GM12801 (cell line): ENCODE measurements around the gene FAM120B.

Experiments used
- TF ChIP-seq, protein P1 (sequence below): IDR thresholded peaks from one replicate; pipeline ENCODE4 v1.5.1; 2011; ENCODE audit warnings: control low read depth; ENCODE audit not compliant: insufficient read length; ENCODE audit errors: extremely low read depth

Gene FAM120B

DNA sequence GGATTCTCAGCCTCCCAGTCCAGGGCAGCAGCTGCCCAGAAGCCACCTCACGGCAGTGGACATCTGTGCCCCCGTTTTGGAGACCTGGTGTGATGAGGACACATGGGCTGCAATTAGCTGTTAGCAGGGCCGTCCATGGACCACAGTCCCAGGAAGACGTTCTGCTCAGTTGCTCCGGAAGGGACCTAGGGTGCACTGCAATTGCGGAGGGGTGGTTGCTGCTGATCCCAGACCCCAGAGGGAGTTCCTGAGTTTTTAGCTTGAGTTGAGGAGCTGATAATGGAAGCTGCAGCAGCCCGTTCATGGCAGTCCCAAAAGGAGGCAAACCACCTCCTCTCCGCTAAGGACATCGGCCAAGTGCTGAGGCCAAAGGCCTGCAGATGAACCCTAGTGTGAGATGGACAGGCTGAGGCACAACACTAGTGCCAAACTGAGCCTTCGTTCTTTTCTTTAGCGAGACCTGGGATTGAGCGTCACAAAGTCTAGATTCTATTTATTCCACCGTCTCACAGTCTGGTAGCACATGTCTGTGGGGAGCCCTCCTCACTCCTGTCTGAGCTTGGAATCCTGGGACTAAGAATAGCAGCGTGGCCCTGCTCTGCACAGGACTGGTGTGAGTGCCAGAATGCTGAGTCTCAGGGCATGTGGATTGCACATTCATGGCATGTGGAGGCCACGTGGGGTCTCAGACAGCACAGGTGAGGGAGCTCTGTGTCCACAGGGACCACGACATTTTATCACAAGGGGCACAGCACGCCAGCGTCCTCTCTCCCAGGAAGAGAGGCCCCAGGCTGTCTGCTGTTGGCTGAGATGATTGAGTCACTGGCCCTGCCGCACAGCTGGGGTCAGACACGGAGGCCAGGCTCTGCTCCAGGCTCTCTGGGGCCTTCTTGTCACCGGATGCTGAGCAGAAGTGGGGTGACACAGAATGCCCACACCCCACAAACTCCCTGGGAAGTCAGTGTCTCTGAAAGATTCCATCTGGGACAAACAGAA is 133.1 kb downstream of the FAM120B start:
- TF ChIP-seq, protein P1, sequence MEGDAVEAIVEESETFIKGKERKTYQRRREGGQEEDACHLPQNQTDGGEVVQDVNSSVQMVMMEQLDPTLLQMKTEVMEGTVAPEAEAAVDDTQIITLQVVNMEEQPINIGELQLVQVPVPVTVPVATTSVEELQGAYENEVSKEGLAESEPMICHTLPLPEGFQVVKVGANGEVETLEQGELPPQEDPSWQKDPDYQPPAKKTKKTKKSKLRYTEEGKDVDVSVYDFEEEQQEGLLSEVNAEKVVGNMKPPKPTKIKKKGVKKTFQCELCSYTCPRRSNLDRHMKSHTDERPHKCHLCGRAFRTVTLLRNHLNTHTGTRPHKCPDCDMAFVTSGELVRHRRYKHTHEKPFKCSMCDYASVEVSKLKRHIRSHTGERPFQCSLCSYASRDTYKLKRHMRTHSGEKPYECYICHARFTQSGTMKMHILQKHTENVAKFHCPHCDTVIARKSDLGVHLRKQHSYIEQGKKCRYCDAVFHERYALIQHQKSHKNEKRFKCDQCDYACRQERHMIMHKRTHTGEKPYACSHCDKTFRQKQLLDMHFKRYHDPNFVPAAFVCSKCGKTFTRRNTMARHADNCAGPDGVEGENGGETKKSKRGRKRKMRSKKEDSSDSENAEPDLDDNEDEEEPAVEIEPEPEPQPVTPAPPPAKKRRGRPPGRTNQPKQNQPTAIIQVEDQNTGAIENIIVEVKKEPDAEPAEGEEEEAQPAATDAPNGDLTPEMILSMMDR: no peak

DNA sequence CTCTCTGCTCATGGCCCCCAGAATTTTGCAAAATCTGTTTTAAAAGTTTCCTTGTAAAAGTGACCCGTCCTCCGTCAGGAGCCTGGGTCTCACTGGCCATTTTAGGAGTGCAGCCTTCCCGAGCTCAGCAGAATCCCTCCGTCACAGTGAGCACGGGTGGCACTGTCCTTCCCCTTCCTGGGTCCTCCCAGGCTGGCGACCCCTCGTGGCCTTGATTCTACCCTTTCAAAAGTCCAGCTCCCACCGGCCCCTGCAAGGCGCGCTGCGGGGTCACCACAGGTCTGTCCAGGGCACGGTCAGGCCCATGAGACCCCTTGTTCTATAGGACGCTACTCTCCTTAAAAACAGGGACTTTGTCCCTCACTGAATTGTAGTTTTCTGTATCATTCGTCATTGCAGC is 133.9 kb downstream of the FAM120B start:
- TF ChIP-seq, protein P1: no peak

DNA sequence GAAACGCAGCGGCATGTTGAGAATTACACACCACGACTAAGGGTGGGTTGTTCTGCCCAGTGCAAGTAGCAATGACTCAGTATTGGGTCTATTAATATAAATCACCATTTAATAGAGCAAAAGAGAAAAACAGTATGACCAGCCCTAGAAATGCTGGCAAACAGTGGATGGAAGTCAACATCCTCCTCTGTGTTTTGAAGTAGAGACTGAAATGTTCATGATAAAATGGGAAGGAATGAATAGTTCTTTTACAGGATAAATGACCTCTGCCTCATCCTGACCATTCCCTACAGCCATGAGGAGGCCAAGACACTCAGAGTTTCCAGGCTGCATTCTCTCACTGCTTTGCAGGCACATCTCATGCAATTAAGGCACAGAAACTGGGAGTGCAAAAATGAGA is 134.8 kb downstream of the FAM120B start:
- TF ChIP-seq, protein P1: no peak

DNA sequence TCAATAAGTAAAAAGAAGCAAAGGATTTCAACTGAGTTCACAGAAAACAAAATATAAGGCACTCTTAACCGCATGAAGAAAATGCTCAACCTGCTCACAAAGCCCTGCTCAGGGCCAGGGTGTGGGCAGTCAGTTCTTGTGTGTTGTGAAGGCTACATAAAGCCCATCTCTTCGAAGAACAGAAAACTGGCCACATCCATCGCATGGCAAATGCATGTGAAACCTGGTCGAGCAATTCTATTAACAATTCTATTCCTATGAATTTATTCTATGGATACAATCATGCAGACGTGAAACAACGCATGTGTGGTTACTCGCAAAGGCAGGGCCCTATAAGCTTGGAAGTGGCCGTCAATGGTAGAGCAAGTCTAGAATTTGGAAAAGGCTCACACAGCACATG is 136.0 kb downstream of the FAM120B start:
- TF ChIP-seq, protein P1: no peak

DNA sequence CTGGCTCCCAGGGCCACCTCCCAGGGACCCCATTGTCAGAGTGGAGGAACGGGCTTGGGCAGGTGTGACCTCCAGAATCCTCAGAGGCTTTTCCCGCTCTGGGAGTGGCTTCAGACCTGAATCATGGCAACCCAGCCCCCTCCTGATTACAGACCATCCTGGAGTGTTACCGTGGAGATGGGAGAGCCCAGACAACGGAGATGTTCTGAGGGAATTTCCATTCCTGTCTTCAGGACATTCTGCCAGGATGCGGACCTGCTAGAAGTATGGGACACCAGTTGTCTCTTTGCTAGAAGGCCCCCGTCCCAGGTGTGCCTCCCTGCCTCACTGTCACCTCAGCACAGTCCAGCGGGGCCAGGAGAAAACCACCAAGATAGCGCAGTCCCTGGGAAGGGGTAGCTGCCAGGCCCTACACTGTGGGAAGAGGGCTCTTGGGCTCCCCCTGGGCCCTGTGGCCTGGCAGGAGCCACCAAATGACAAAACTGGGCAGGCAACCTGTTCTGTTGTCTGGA is 136.6 kb downstream of the FAM120B start:
- TF ChIP-seq, protein P1: no peak

DNA sequence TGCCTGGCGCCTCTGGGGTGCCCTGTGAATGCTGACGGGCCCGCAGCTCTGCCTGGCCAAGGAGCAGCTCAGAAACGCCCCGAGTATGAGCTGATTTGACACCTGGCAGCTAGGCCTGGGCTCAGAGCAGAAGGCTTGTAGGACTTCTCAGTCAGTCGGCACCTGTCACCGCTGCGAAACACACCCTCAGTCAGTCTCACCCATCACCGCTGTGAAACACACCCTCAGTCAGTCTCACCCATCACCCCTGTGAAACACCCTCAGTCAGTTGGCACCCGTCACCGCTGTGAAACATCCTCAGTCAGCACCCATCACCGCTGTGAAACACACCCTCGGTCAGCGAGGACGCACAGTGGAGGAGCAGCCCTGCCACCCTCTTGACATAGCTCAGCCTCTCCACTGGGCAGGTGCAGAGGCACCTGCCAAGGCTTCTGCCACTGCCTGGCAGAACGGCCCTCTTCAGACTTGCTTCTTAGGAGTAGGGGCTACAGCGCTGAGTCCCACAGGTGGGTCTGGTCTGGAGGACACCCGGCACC is 137.6 kb downstream of the FAM120B start:
- TF ChIP-seq, protein P1: no peak

DNA sequence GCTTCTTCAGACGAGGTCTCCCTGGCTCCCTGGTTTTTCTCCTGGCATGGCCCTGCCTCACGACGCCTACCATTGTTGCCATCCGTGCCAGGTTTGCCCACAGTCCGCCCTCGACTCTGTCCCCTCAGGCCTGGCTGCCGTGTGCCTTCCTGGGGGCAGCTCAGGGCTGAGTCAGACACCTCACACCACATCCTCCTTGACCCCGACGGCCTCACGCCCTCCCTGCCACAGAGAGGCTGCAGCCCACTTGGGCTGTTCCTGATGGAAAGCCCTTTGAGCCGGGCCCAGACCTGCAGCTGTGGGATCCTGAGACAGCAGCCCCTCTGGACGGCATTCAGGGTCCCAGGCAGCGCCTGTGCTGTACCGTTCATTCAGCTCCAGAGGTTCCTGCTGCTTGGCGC is 138.3 kb downstream of the FAM120B start:
- TF ChIP-seq, protein P1: no peak
